ENCODE data around the gene LILRA1.
"Not testable (repeated sequence)": the region's sequence is repeated elsewhere in the genome, so short reads cannot be mapped to it uniquely, and the experiment has no call there.

The LILRA1 gene

GRCh38 chr19:54593445-54593844 lies at the start of gene LILRA1:
Gene LILRA1 (plus strand): TSS chr19:54593632. CDS start chr19:54594245, 613 bp downstream.
- DNase-seq (ENCODE audit: low spot score), result not testable (repeated sequence)

DNA sequence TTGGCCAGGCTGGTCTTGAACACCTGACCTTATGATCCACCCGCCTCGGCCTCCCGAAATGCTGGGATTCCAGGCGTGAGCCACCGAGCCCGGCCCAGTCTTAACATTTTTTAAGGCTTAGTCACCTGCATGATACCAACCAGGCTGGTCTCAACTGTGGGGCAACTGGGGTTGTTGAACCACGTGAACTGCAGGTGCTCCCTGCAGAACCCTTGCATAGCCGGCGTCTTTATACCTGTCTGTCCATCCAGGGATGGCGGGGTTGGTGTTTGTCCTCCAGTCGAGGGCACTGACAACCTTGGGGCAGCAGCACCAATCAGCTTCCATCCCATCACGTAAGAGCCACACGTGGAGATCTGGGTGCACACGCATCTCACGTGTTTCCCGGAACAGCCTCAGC lies 44.6 kb upstream of the LILRA1 start:
- no peak for DNase-seq (ENCODE audit: low spot score)

DNA sequence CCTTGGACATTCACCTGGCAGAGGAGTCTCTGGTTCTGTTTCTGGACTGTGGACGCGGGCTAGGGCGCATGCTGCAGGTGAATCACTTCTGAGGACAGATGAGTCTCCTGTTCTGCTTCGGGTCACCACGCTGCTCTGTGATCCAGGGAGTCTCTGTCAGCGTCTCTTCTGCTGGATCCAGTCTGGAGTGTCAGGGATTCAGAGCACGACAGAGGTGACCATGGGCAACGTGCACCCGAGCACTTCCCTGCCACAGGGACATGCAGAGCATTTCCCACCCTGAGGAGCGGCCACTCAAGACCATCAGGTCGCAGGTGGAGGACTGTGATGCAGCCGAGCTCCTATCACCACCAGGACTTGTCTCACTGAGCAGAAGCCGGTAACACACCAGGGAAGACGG lies 44.2 kb upstream of the LILRA1 start:
- no peak for DNase-seq (ENCODE audit: low spot score)

GRCh38 chr19:54551293-54551692 lies 42.1 kb upstream of the LILRA1 start:
- DNase-seq (ENCODE audit: low spot score), result no peak

DNA sequence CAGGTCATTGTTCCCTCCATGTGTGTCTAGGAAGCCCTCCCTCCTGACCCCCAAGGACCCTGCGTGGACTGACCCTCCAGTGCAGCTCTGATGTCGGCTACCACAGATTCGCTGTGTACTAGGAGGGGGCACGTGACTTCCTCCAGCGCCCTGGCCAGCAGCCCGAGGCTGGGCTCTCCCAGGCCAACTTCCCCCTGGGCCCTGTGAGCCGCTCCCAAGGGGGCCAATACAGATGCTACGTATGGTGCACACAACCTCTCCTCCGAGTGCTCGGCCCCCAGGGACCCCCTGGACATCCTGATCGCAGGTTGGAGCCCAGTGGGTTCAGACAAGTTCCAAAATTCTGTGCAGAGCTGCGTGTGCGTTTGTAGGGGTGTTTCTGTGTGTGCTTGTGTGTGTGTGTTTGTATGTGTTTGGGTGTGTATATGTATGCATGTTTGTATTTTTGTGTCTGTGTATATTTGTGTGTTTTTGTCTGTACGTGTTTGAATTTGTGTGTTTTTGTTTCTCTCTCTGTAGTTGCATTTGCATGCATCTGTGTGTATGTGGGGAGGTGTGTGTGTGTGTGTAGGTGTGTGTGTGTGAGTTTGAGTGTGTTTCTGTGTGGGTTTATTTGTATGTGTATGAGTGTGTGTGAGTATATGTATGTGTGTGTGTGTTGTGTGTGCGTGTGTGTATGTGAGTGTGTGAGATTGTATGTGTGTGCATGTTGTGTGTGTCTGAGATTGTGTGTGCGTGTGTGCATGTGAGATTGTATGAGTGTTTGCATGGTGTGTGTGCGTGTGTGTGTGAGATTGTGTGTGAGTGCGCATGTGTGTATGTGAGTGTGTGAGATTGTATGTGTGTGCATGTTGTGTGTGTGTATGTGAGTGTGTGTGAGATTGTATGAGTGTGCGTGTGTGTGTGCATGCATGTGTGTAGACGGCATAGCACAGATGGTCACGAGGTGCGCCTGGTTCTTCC lies 41.2 kb upstream of the LILRA1 start:
- no peak for DNase-seq (ENCODE audit: low spot score)

GRCh38 chr19:54552913-54553310 lies 40.5 kb upstream of the LILRA1 start:
- no peak for DNase-seq (ENCODE audit: low spot score)

DNA sequence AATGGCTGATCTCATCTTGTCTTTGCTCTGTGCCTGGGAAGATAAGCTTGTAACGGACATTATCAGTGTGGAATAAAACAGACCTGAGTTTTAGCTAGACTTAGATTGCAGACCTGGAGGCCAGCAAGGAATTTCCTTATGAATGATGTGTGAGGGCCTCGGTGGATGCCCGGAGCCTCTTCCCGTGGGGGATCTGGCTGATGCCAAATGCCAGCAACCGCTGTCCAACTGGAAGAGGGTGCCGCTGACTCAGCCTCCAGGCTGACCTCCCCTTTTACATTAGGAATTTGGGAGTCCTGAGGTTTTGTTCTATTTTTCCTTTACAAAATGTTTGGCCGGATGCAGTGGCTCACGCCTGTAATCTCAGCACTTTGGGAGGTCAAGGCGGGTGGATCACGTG lies 39.4 kb upstream of the LILRA1 start:
- no peak for DNase-seq (ENCODE audit: low spot score)

- DNase-seq (ENCODE audit: low spot score), result no peak
These were observed 38.5 kb upstream of the LILRA1 start for GRCh38 chr19:54554896-54555295.

GRCh38 chr19:54556194-54556593 lies 37.2 kb upstream of the LILRA1 start:
- no peak for DNase-seq (ENCODE audit: low spot score)

GRCh38 chr19:54558339-54558738 lies 35.1 kb upstream of the LILRA1 start:
- DNase-seq (ENCODE audit: low spot score), result no peak

- DNase-seq (ENCODE audit: low spot score), result no peak
These were observed 32.5 kb upstream of the LILRA1 start for GRCh38 chr19:54560881-54561385.

DNA sequence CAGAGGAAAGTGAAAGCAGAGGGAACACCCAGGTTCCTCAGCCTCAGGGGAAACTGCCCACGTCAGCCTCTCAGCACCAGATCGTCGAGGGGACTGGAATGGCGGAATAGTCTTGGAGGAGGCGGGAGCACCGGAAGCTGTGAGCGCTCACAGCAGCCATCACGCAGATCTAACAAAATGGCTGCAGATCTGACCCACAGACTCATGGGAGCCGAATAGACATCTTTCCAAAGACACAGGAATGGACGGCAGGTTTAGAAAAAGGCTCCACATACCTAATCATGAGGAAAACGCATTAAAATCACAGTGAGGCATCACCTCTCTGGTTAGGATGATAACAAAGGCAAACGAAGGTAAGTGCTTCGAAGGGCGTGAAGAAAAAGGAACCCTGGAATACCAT lies 31.6 kb upstream of the LILRA1 start:
- peak; percentile 8 for DNase-seq (ENCODE audit: low spot score)

GRCh38 chr19:54563206-54563605 lies 30.2 kb upstream of the LILRA1 start:
- not testable (repeated sequence) for DNase-seq (ENCODE audit: low spot score)

GRCh38 chr19:54570316-54570715 lies 23.1 kb upstream of the LILRA1 start:
- DNase-seq (ENCODE audit: low spot score), result no peak

- DNase-seq (ENCODE audit: low spot score), result not testable (repeated sequence)
These were observed 21.5 kb upstream of the LILRA1 start for GRCh38 chr19:54571715-54572615.

DNA sequence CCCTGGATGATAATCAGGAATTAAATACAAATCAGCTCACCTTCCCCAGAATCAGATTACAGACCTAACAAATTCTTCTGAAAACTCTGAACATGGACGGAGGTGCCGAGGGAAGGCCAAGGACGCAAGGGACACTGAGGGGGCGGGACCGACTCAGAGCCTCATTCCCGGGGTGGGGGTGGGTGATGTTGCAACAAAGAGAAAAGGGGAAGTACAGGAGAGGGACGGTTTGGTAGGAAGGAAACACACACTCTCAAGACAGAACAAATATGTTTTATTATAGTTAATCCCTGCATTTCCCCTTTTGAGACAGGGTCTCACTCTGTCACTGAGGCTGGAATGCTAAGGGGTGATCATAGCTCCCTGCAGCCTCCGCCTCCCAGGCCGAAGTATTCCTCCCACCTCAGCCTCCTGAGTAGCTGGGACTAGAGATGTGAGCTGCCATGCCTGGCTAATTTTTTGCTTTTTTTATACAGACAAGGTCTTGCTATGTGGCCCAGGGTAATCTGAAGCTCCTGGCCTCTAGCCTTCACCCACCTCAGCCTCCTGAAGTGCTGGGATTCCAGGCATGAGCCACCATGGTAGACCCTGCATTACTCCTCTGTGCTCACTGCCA lies 20.6 kb upstream of the LILRA1 start:
- no peak for DNase-seq (ENCODE audit: low spot score)

DNA sequence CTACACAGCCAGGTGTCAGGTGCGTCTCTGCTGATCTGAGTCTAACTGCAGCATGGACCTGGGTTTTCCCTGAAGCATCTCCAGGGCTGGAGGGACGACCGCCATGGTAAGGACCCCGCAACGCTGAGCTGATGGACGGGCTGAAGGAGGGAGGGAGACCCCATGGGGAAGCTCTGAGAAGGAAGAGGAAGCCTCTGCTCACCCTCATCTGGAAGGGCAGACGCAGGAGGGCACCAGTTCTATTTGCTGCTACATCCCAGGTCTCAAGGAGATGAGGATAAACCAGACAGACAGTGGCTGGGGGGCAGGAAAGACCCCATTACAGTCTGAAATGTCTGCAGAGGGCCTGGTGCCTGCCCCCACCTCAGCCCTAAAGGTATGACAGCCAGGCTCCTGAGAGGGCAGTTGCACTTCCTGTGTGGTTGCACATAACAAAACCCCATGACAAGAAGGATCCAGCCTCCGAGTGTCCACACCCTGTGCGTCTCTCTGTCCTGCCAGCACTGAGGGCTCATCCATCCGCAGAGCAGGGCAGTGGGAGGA lies 20.0 kb upstream of the LILRA1 start, which contains the start of gene LILRA2:
TSS of gene LILRA2 (plus strand) at position 461 of the 543 bp plus-strand sequence. CDS start 89 bp downstream, outside the sequence.
- DNase-seq (ENCODE audit: low spot score), result no peak

- DNase-seq (ENCODE audit: low spot score), result no peak
These were observed 19.4 kb upstream of the LILRA1 start for GRCh38 chr19:54574051-54574450.

DNA sequence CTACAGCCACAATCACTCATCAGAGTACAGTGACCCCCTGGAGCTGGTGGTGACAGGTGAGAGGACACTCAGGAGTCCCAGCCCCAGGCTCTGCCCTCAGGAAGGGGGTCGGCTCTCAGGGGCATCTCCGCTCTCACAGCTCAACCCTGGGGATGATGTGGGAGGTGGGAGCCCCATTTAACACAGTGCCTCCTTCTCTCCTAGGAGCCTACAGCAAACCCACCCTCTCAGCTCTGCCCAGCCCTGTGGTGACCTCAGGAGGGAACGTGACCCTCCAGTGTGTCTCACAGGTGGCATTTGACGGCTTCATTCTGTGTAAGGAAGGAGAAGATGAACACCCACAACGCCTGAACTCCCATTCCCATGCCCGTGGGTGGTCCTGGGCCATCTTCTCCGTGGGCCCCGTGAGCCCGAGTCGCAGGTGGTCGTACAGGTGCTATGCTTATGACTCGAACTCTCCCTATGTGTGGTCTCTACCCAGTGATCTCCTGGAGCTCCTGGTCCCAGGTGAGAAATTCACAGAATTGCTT lies 18.8 kb upstream of the LILRA1 start:
- DNase-seq (ENCODE audit: low spot score), result no peak

DNA sequence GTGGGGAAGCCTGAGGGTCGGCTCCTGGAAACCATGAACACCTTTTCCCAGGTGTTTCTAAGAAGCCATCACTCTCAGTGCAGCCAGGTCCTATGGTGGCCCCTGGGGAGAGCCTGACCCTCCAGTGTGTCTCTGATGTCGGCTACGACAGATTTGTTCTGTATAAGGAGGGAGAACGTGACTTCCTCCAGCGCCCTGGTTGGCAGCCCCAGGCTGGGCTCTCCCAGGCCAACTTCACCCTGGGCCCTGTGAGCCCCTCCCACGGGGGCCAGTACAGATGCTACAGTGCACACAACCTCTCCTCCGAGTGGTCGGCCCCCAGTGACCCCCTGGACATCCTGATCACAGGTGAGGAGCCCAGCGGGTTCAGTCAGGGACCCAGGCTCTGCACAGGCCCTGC lies 18.2 kb upstream of the LILRA1 start:
- DNase-seq (ENCODE audit: low spot score), result not testable (repeated sequence)

DNA sequence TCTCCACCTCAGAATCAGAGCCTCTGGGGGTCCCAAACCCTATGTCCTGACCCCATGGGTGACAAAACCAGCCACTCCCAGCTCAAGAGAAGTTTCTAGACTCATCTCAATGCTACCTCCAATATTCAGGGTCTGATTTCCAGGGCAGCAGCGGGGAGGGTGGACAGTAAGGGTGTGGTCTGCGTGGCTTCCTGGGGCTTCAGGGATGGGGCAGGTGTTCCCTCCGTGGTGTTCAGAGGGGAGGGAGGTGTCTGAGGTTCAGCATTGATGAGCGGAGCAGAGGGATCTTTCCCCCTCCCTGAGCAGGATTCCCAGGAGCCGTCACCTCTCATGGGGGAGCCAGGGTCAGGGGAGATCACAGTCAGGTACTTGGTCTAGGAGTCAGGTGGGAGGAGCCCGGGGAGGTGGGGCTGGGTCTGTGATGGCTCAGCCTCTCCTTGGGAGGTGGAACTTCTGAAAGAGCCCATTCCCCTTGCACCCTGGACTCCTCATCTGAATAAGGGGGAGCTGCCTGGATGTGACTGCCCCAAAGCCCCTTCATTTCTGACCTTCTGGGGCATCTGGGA lies 16.9 kb upstream of the LILRA1 start:
- DNase-seq (ENCODE audit: low spot score), result no peak
